ENCODE measurements around the gene AKTIP. TPM values are rescaled to one million over a fixed set of nuclear protein-coding genes. Genes with fewer than 3 reads are reported as not detected.
A peak's percentile ranks its signal among the peaks of the same experiment; 100 is the strongest.

Gene AKTIP
- total and polyA plus RNA-seq, 9 of the 15 experiments (the other 6 are each of a cell fraction or from before 2014, with no cell fraction given) = 3.0 to 10.7 (median 4.4) TPM

- TF ChIP-seq ZBTB26 (CRISPR knock-in tag; IDR thresholded peaks at IDR 0.05) (no peak), BDP1 (IDR thresholded peaks at IDR 0.05; ENCODE audit: insufficient read depth, insufficient read length) (no peak), E2F3 (CRISPR knock-in tag; IDR thresholded peaks at IDR 0.05) (no peak), ZNF253 (CRISPR knock-in tag; conservative IDR thresholded peaks at IDR 0.05) (no peak), EGR1 (conservative IDR thresholded peaks at IDR 0.05) (peak; percentile 74), HBP1 (CRISPR knock-in tag; IDR thresholded peaks at IDR 0.05) (no peak), GABPB2 (CRISPR knock-in tag; conservative IDR thresholded peaks at IDR 0.05) (no peak), SRF (CRISPR knock-in tag; IDR thresholded peaks at IDR 0.05) (peak in 1 of 2 experiments; percentile 77; a peak in 1 of 4 replicates), MCM3 (IDR thresholded peaks at IDR 0.05) (no peak), TAF15 (IDR thresholded peaks at IDR 0.05; ENCODE audit: low read depth, low read length) (no peak), HNRNPLL (IDR thresholded peaks at IDR 0.05; ENCODE audit: low read depth, low read length, poor library complexity, severe bottlenecking) (peak; percentile 84), RBM34 (IDR thresholded peaks at IDR 0.05; ENCODE audit: borderline replicate concordance, insufficient read depth, low read length) (no peak), KLF1 (tag; IDR thresholded peaks at IDR 0.05) (no peak), ZNF184 (CRISPR knock-in tag; IDR thresholded peaks at IDR 0.05) (no peak), KDM2B (CRISPR knock-in tag; IDR thresholded peaks at IDR 0.05) (0 out of 2 replicates have a peak, but pooled peaks have one; percentile 69), BRF1 (IDR thresholded peaks at IDR 0.05; ENCODE audit: borderline replicate concordance, extremely low read depth, insufficient read length) (no peak), OTX1 (CRISPR knock-in tag; IDR thresholded peaks at IDR 0.05) (no peak), NCOA1 (IDR thresholded peaks at IDR 0.05; ENCODE audit: low read depth) (no peak), NR2F6 (CRISPR knock-in tag; IDR thresholded peaks at IDR 0.05) (no peak), CREB3L1 (IDR thresholded peaks at IDR 0.05; ENCODE audit: borderline replicate concordance, low read depth) (peak; percentile 55; the same call in 1 of the 2 replicates), POLR2H (tag; IDR thresholded peaks at IDR 0.05; ENCODE audit: low read depth) (no peak), VEZF1 (CRISPR knock-in tag; IDR thresholded peaks at IDR 0.05) (peak; percentile 82), FOSL1 (tag; conservative IDR thresholded peaks at IDR 0.05) (no peak), ERF (CRISPR knock-in tag; IDR thresholded peaks at IDR 0.05) (no peak; the same call in 1 of the 2 replicates), ZNF584 (CRISPR knock-in tag; IDR thresholded peaks at IDR 0.05; ENCODE audit: low read depth) (no peak)
These were observed 388 bp upstream of the AKTIP start (continued) for GRCh38 chr16:53503270-53503923.
